ENCODE measurements around the gene ERC2.

Gene ERC2

GRCh38 chr3:56192001-56192400 is 276.3 kb downstream of the ERC2 start:
- ATAC-seq: no peak
- TF ChIP-seq ZNF565 (CRISPR knock-in tag; conservative IDR thresholded peaks at IDR 0.05; ENCODE audit: low read depth) (no peak), TCF4 (CRISPR knock-in tag; IDR thresholded peaks at IDR 0.05; ENCODE audit: borderline replicate concordance) (no peak), BACH2 (CRISPR knock-in tag; IDR thresholded peaks at IDR 0.05; ENCODE audit: borderline replicate concordance) (no peak), GLIS3 (CRISPR knock-in tag; IDR thresholded peaks at IDR 0.05) (no peak), ISL1 (CRISPR knock-in tag; IDR thresholded peaks at IDR 0.05) (no peak), PATZ1 (CRISPR knock-in tag; IDR thresholded peaks at IDR 0.05; ENCODE audit: borderline replicate concordance) (no peak), POU6F1 (CRISPR knock-in tag; IDR thresholded peaks at IDR 0.05; ENCODE audit: borderline replicate concordance, low read depth) (no peak), ZNF70 (CRISPR knock-in tag; IDR thresholded peaks at IDR 0.05) (no peak), PPARA (CRISPR knock-in tag; IDR thresholded peaks at IDR 0.05; ENCODE audit: borderline replicate concordance) (no peak), ZFP3 (CRISPR knock-in tag; IDR thresholded peaks at IDR 0.05) (no peak), CSDC2 (CRISPR knock-in tag; IDR thresholded peaks at IDR 0.05) (no peak), TSHZ2 (CRISPR knock-in tag; IDR thresholded peaks at IDR 0.05) (no peak), OSR1 (CRISPR knock-in tag; IDR thresholded peaks at IDR 0.05) (no peak), ZFP30 (CRISPR knock-in tag; IDR thresholded peaks at IDR 0.05) (no peak), RARB (CRISPR knock-in tag; IDR thresholded peaks at IDR 0.05) (no peak), ESRRG (CRISPR knock-in tag; IDR thresholded peaks at IDR 0.05) (no peak), ZC3H10 (CRISPR knock-in tag; IDR thresholded peaks at IDR 0.05) (no peak), SNAI2 (CRISPR knock-in tag; IDR thresholded peaks at IDR 0.05) (no peak)

- TF ChIP-seq ZFP3 (CRISPR knock-in tag; IDR thresholded peaks at IDR 0.05) (no peak), GLIS3 (CRISPR knock-in tag; IDR thresholded peaks at IDR 0.05) (no peak), OSR1 (CRISPR knock-in tag; IDR thresholded peaks at IDR 0.05) (no peak), ZNF70 (CRISPR knock-in tag; IDR thresholded peaks at IDR 0.05) (no peak), CREB5 (CRISPR knock-in tag; IDR thresholded peaks at IDR 0.05; ENCODE audit: low read depth) (no peak), CSRNP3 (CRISPR knock-in tag; IDR thresholded peaks at IDR 0.05) (no peak), ZNF8 (CRISPR knock-in tag; IDR thresholded peaks at IDR 0.05) (no peak), TOX (CRISPR knock-in tag; IDR thresholded peaks at IDR 0.05; ENCODE audit: borderline replicate concordance) (no peak), TSHZ2 (CRISPR knock-in tag; IDR thresholded peaks at IDR 0.05) (no peak), RARB (CRISPR knock-in tag; IDR thresholded peaks at IDR 0.05) (no peak), CSDC2 (CRISPR knock-in tag; IDR thresholded peaks at IDR 0.05) (no peak), SNAI2 (CRISPR knock-in tag; IDR thresholded peaks at IDR 0.05) (no peak), ESRRG (CRISPR knock-in tag; IDR thresholded peaks at IDR 0.05) (no peak)
- no peak for ATAC-seq
These were observed 277.4 kb downstream of the ERC2 start for GRCh38 chr3:56190771-56191305.

All from SK-N-SH treated with all-trans-retinoic acid at 6 μM for 48 hours (cell line).